GM12878 (cell line): Measurements from ENCODE around the gene LRP10. TPM values are rescaled to one million over a fixed set of nuclear protein-coding genes. Genes with fewer than 3 reads are reported as not detected.
A peak's percentile ranks its signal among the peaks of the same experiment; 100 is the strongest.

Experiments
- ATAC-seq: fragments of 200-7000 bp; cut with Tn5 transposase; 3 replicates; pipeline ENCODE4 v1.9.1; 2020; ENCODE audit warnings: mild to moderate bottlenecking, moderate library complexity
- BruUV-seq: library from RNA; stranded (reverse); fragments of 400-500 nt; replicated peaks from 2 replicates; lab custom pipeline; 2021; lab: Mats Ljungman, UMichigan
- CTCF ChIA-PET: fragments of 300-600 bp; sonication (Branson Sonifier 250); formaldehyde crosslinking; extraction: SDS; loops from one replicate; lab custom pipeline; 2021; ENCODE audit warnings: inconsistent platforms; lab: Yijun Ruan, JAX
- POLR2A ChIA-PET: fragments of 350-600 bp; formaldehyde crosslinking; extraction: SDS; loops from one replicate; lab custom pipeline; 2021; ENCODE audit warnings: inconsistent platforms; lab: Charles Lee
- RAD21 ChIA-PET: fragments of 300-600 bp; sonication (Branson Sonifier 250); formaldehyde crosslinking; loops from one replicate; lab custom pipeline; 2023; ENCODE audit warnings: antibody characterized with exemption; ENCODE audit not compliant: unreplicated experiment; lab: Charles Lee
- SMC1A ChIA-PET: fragments of 300-600 bp; sonication (Branson Sonifier 250); formaldehyde crosslinking; loops from one replicate; lab custom pipeline; 2023; ENCODE audit not compliant: unreplicated experiment, uncharacterized antibody; lab: Charles Lee
- DNase-seq: peaks from one replicate; pipeline ENCODE4 v3.0.0-alpha.2; 2011; ENCODE audit warnings: low read depth, low spot score
- FAIRE-seq: peaks from 3 replicates; lab custom pipeline; 2011; peaks lifted over from hg19 to GRCh38; lab: Jason Lieb, UNC
- H2AFZ ChIP-seq: 2 replicates; pipeline ENCODE4 v1.6.0; 2011; ENCODE audit warnings: low read depth, low read length, control low read depth; ENCODE audit not compliant: control insufficient read depth
- H3K27ac ChIP-seq: 2 replicates; pipeline ENCODE4 v1.5.1; 2011; ENCODE audit warnings: control low read depth; ENCODE audit not compliant: control insufficient read depth, insufficient read depth
- H3K27me3 ChIP-seq, 2 experiments: replicated peaks in 1 of 2; 2 replicates each; pipeline versions ENCODE4 v1.6.0 to v1.6.1; 2011; ENCODE audit warnings: low read length in 1 of 2; ENCODE audit not compliant: control insufficient read depth in 2 of 2, insufficient read depth in 2 of 2
- H3K36me3 ChIP-seq, 2 experiments: 2 replicates each; pipeline ENCODE4 v1.5.1; 2011; ENCODE audit warnings: low read length in 1 of 2; ENCODE audit not compliant: control insufficient read depth in 2 of 2, insufficient read depth in 2 of 2
- H3K4me1 ChIP-seq: 2 replicates; pipeline ENCODE4 v1.6.1; 2011; ENCODE audit warnings: mild to moderate bottlenecking, low read length, moderate library complexity, mixed read lengths; ENCODE audit not compliant: control insufficient read depth, insufficient read depth
- H3K4me2 ChIP-seq: 2 replicates; pipeline ENCODE4 v1.6.0; 2011; ENCODE audit warnings: control low read depth; ENCODE audit not compliant: control insufficient read depth, insufficient read depth
- H3K4me3 ChIP-seq: fragments of 200-600 bp; sonication (generic); 2 replicates; pipeline ENCODE4 v1.5.1; 2016
- H3K79me2 ChIP-seq: 2 replicates; pipeline ENCODE4 v1.6.0; 2011; ENCODE audit warnings: low read length; ENCODE audit not compliant: control insufficient read depth, insufficient read depth
- H3K9ac ChIP-seq: 2 replicates; pipeline ENCODE4 v1.8.0; 2011; ENCODE audit warnings: low read length, control low read depth, mixed read lengths; ENCODE audit not compliant: control insufficient read depth, insufficient read depth
- H3K9me3 ChIP-seq: replicated peaks from 3 replicates; pipeline ENCODE4 v1.5.1; 2011; ENCODE audit warnings: mild to moderate bottlenecking, low read length; ENCODE audit not compliant: control insufficient read depth, insufficient read depth
- H4K20me1 ChIP-seq: 2 replicates; pipeline ENCODE4 v1.6.0; 2011; ENCODE audit not compliant: control insufficient read depth, insufficient read depth
- CBX3 ChIP-seq: fragments of 200-600 bp; sonication (generic); IDR thresholded peaks from 2 replicates; pipeline ENCODE4 v1.6.1; 2016; ENCODE audit warnings: low read depth, borderline replicate concordance
- CBX5 ChIP-seq: sonication (generic); IDR thresholded peaks from 2 replicates; pipeline ENCODE4 v1.6.1; 2016; ENCODE audit warnings: low read depth, moderate library complexity, mild to moderate bottlenecking, inconsistent platforms
- CUX1 ChIP-seq: IDR thresholded peaks from 2 replicates; pipeline ENCODE4 v1.6.1; 2012; ENCODE audit warnings: improper control_type of control experiment, low read depth, low read length; ENCODE audit not compliant: insufficient replicate concordance
- E2F8 ChIP-seq: fragments of 450-650 bp; IDR thresholded peaks from 2 replicates; pipeline ENCODE4 v1.6.1; 2018; ENCODE audit warnings: mild to moderate bottlenecking, low read depth, moderate library complexity; ENCODE audit not compliant: partially characterized antibody
- EZH2 ChIP-seq: IDR thresholded peaks from 2 replicates; pipeline ENCODE4 v1.6.1; 2012; ENCODE audit warnings: low read depth, mild to moderate bottlenecking, control low read depth, inconsistent platforms, low read length, borderline replicate concordance; ENCODE audit not compliant: control insufficient read depth
- MXI1 ChIP-seq: fragments of 150-350 bp; IDR thresholded peaks from 2 replicates; pipeline ENCODE4 v1.6.1; 2011; ENCODE audit warnings: low read depth, mild to moderate bottlenecking, inconsistent platforms, low read length, improper control_type of control experiment
- MYB ChIP-seq: fragments of 150-350 bp; IDR thresholded peaks from 2 replicates; pipeline ENCODE4 v1.6.1; 2014; ENCODE audit warnings: mild to moderate bottlenecking, low read depth, low read length, borderline replicate concordance
- NFYA ChIP-seq: IDR thresholded peaks from 2 replicates; pipeline ENCODE4 v1.6.1; 2011; ENCODE audit warnings: low read depth, mild to moderate bottlenecking, low read length, improper control_type of control experiment, borderline replicate concordance
- NR2F1 ChIP-seq: fragments of 450-650 bp; conservative IDR thresholded peaks from 2 replicates; pipeline ENCODE4 v1.6.1; 2017; ENCODE audit warnings: mild to moderate bottlenecking
- PBX3 ChIP-seq: IDR thresholded peaks from 2 replicates; pipeline ENCODE4 v1.6.1; 2011; ENCODE audit warnings: mild to moderate bottlenecking, low read depth, low read length, moderate library complexity; ENCODE audit not compliant: insufficient replicate concordance
- POLR2AphosphoS5 ChIP-seq: IDR thresholded peaks from 2 replicates; pipeline ENCODE4 v1.6.1; 2011; ENCODE audit warnings: mild to moderate bottlenecking, low read length, inconsistent platforms
- POU2F2 ChIP-seq: IDR thresholded peaks from 3 replicates; pipeline ENCODE4 v1.6.1; 2011; ENCODE audit warnings: low read depth, mild to moderate bottlenecking, low read length, borderline replicate concordance
- RBBP5 ChIP-seq: fragments of 200-600 bp; sonication (generic); conservative IDR thresholded peaks from 2 replicates; pipeline ENCODE4 v1.6.1; 2016
- SMARCA5 ChIP-seq: fragments of 450-650 bp; IDR thresholded peaks from 2 replicates; pipeline ENCODE4 v1.6.1; 2017; ENCODE audit warnings: mild to moderate bottlenecking
- YY1 ChIP-seq: IDR thresholded peaks from 2 replicates; pipeline ENCODE4 v1.6.1; 2011; ENCODE audit warnings: low read depth, mild to moderate bottlenecking, low read length
- WGBS: methylation state at CpG from one replicate; pipeline ENCODE4 v1.1.6; 2016; ENCODE audit warnings: low lambda C conversion rate; ENCODE audit not compliant: insufficient replicate concordance, insufficient coverage; ENCODE audit errors: missing lambda C conversion rate; 5-methylcytosine and 5-hydroxymethylcytosine counted together
- in situ Hi-C: fragments of 300-500 bp; cut with MboI; formaldehyde crosslinking; loops from 9 replicates; pipeline ENCODE4 v1.14.3; 2018; ENCODE audit warnings: mixed read lengths
- intact Hi-C: fragments of 100-400 bp; cut with micrococcal nuclease; formaldehyde crosslinking; loops from one replicate; pipeline ENCODE4 v1.14.2; 2022; ENCODE audit not compliant: unreplicated experiment
- polyA plus RNA-seq, 11 experiments: library from polyadenylated mRNA; depleted of rRNA in 4 of 11; unstranded in 6 of 11; stranded (reverse) in 5 of 11; fragments of >200 nt; fragmentation: Nextera tagmentation in 4 of 11; fragmentation: Illumina TruSeq in 1 of 11; extraction: Ambion mirVana in 4 of 11; extraction: Trizol in 1 of 11; gene quantifications; 1 replicate in 1 of 11; 2 replicates in 10 of 11; pipeline versions ENCODE4 v1.2.1 to v1.2.3, GENCODE V29; 2011 to 2016; ENCODE audit warnings: inconsistent platforms in 2 of 11, missing spikeins in 2 of 11, low read depth in 1 of 11
- total RNA-seq, 4 experiments: library from RNA; depleted of rRNA in 3 of 4; stranded (reverse); fragments of >200 nt in 3 of 4; fragmentation: Illumina TruSeq in 1 of 4; extraction: Trizol in 1 of 4; gene quantifications; 2 replicates each; pipeline versions ENCODE4 v1.2.1 to v1.2.3, GENCODE V29; 2013 to 2021

The LRP10 gene
- total and polyA plus RNA-seq, 10 of the 15 experiments (the other 5 are each of a cell fraction or from before 2014, with no cell fraction given) = 3.0 to 56.9 (median 20.9) TPM

GRCh38 chr14:22901799-22902198 is 30.3 kb downstream of the LRP10 start:
- Histone ChIP-seq H4K20me1 (no peaks in the 10 kb centered on the region; the same call in 1 of the 2 replicates), H3K4me1 (no peaks in the 10 kb centered on the region), H3K9ac (no peak overlapping the region), H2AFZ (no peak overlapping the region), H3K9me3 (no peaks in the 10 kb centered on the region), H3K36me3 (peaks cover 26 to 38% of the 10 kb centered on the region in 2 experiments), H3K27me3 (no peaks in the 10 kb centered on the region), H3K79me2 (no peaks in the 10 kb centered on the region), H3K27ac (no peak overlapping the region), H3K4me2 (no peak overlapping the region), H3K4me3 (no peak overlapping the region)
- SMC1A ChIA-PET = interaction anchor here (0.7 to 5.7 kb wide), 12 partner anchors 10 to 89 kb away, joined by 3 to 53 read pairs (median 4); partner anchors contain the start of genes LRP10 and REM2
- WGBS = 97% methylated on average over 7 of the region's 7 CpGs
- POLR2A ChIA-PET = interaction anchor here (0.7 to 1.7 kb wide), 4 partner anchors 14 to 903 kb away, joined by 4 to 8 read pairs (median 6); partner anchors contain the start of gene REM2
- intact Hi-C loops = loop anchor here (2.0 to 5.0 kb wide), 3 partner anchors 49 to 331 kb away; no protein-coding TSS in a partner anchor
- FAIRE-seq (no peak), ATAC-seq (no peak), DNase-seq (no peak)
- TSS peak; percentile 12 for BruUV-seq
- RAD21 ChIA-PET = interaction anchor here (0.8 to 4.3 kb wide), 10 partner anchors 13 to 331 kb away, joined by 3 to 56 read pairs (median 4); partner anchors contain the start of gene LRP10
- in situ Hi-C loops = no loop called here
- CTCF ChIA-PET = interaction anchor here (0.8 to 6.7 kb wide), 15 partner anchors 9 to 332 kb away, joined by 3 to 91 read pairs (median 6); partner anchors contain the start of genes LRP10, OXA1L, RBM23 and REM2
- TF ChIP-seq RBBP5 (no peak), NR2F1 (no peak), SMARCA5 (no peak), POU2F2 (no peak), CBX5 (no peak), POLR2AphosphoS5 (no peak), PBX3 (no peak), CUX1 (no peak), E2F8 (no peak), YY1 (no peak), NFYA (no peak), MXI1 (no peak), CBX3 (no peak), EZH2 (no peak), MYB (no peak)
